Tibial artery (tissue), 4 donors: Measurements from ENCODE around the gene DNTTIP2.
"Not testable (repeated sequence)": the region's sequence is repeated elsewhere in the genome, so short reads cannot be mapped to it uniquely, and the experiment has no call there.

Experiments
- DNase-seq, 2 donors: peaks; one replicate each; pipeline ENCODE4 v3.0.0-alpha.2; 2019
- H3K27ac ChIP-seq, 2 donors: fragments of 200-600 bp; sonication (generic) in 1 of 2; 1 replicate in 1 of 2; 2 replicates in 1 of 2; pipeline ENCODE4 v1.5.1; 2018 to 2019; ENCODE audit warnings: mild to moderate bottlenecking in 1 of 2
- H3K27me3 ChIP-seq, 2 donors: fragments of 200-600 bp; sonication (generic) in 1 of 2; one replicate each; pipeline versions ENCODE4 v1.5.1 to v1.6.0; 2016 to 2019
- H3K36me3 ChIP-seq, 3 donors: fragments of 200-600 bp; sonication (generic) in 2 of 3; one replicate each; pipeline ENCODE4 v1.5.1; 2016 to 2019; ENCODE audit warnings: mild to moderate bottlenecking in 2 of 3
- H3K4me1 ChIP-seq, 4 donors: fragments of 200-600 bp; sonication (generic) in 2 of 4; 1 replicate in 3 of 4; 2 replicates in 1 of 4; pipeline ENCODE4 v1.5.1; 2016 to 2019
- H3K4me3 ChIP-seq, 2 donors: fragments of 200-600 bp; sonication (generic) in 1 of 2; 1 replicate in 1 of 2; 2 replicates in 1 of 2; pipeline ENCODE4 v1.5.1; 2018 to 2019; ENCODE audit warnings: mild to moderate bottlenecking in 2 of 2
- H3K9me3 ChIP-seq, 3 donors: fragments of 200-600 bp; sonication (generic) in 1 of 3; one replicate each; pipeline ENCODE4 v1.5.1; 2016 to 2019
- CTCF ChIP-seq, 2 experiments: fragments of 200-600 bp in 1 of 2; fragments of 450-650 bp in 1 of 2; IDR thresholded peaks; one replicate each; pipeline ENCODE4 v1.5.1; 2017 to 2019; ENCODE audit warnings: antibody characterized with exemption in 2 of 2, mild to moderate bottlenecking in 1 of 2, moderate library complexity in 1 of 2
- intact Hi-C: fragments of 100-400 bp; cut with DNase I; formaldehyde crosslinking; loops from one replicate; pipeline ENCODE4 v1.15.0; 2023; ENCODE audit warnings: low total_unique reads

DNTTIP2 gene

GRCh38 chr1:93841771-93842170 lies 37.2 kb downstream of the DNTTIP2 start:
- H3K4me3 ChIP-seq, result no peak overlapping the region
- TF ChIP-seq CTCF (IDR thresholded peaks at IDR 0.05), result no peak
- intact Hi-C loops, result loop anchor here (10.0 kb wide), 1 partner anchor 397 kb away; the partner anchor contains the start of gene FNBP1L

GRCh38 chr1:93840956-93841482 lies 38.0 kb downstream of the DNTTIP2 start:
- TF ChIP-seq CTCF (IDR thresholded peaks at IDR 0.05), result no peak
- Histone ChIP-seq H3K27ac (no peak overlapping the region), H3K4me1 (peaks cover 0 to 22% (median 11%) of the 10 kb centered on the region in 4 donors), H3K4me3 (no peak overlapping the region), H3K36me3 (peaks cover 0 to 3% (median 0%) of the 10 kb centered on the region in 3 donors), H3K27me3 (no peaks in the 10 kb centered on the region), H3K9me3 (no peaks in the 10 kb centered on the region)
- intact Hi-C loops, result loop anchor here (10.0 kb wide), 1 partner anchor 396 kb away; the partner anchor contains the start of gene FNBP1L
- DNase-seq, result no peak

More at GRCh38 chr1:93841771-93842170, 37.2 kb downstream of the DNTTIP2 start:
- Histone ChIP-seq H3K27ac (no peak overlapping the region), H3K36me3 (peaks cover 0 to 3% (median 0%) of the 10 kb centered on the region in 3 donors), H3K27me3 (no peaks in the 10 kb centered on the region), H3K4me1 (peaks cover 0 to 23% (median 11%) of the 10 kb centered on the region in 4 donors), H3K9me3 (no peaks in the 10 kb centered on the region)
- no peak for DNase-seq

- DNase-seq, result no peak
- no peaks in the 10 kb centered on the region for H3K27me3 ChIP-seq
These were observed 39.3 kb downstream of the DNTTIP2 start for GRCh38 chr1:93839753-93840152.

GRCh38 chr1:93839307-93839706 lies 39.7 kb downstream of the DNTTIP2 start:
- TF ChIP-seq CTCF (IDR thresholded peaks at IDR 0.05), result no peak
- Histone ChIP-seq H3K36me3 (peaks cover 0 to 3% (median 0%) of the 10 kb centered on the region in 3 donors), H3K4me3 (no peak overlapping the region), H3K4me1 (peaks cover 0 to 5% (median 3%) of the 10 kb centered on the region in 4 donors), H3K27me3 (no peaks in the 10 kb centered on the region), H3K27ac (no peak overlapping the region), H3K9me3 (no peaks in the 10 kb centered on the region)
- no peak for DNase-seq
- intact Hi-C loops, result no loop called here

More at GRCh38 chr1:93839753-93840152, 39.3 kb downstream of the DNTTIP2 start:
- no peak for TF ChIP-seq CTCF (IDR thresholded peaks at IDR 0.05)
- Histone ChIP-seq H3K9me3 (no peaks in the 10 kb centered on the region), H3K4me3 (no peak overlapping the region), H3K36me3 (peaks cover 0 to 3% (median 0%) of the 10 kb centered on the region in 3 donors), H3K27ac (no peak overlapping the region), H3K4me1 (peaks cover 0 to 10% (median 5%) of the 10 kb centered on the region in 4 donors)
- intact Hi-C loops, result loop anchor here (10.0 kb wide), 1 partner anchor 395 kb away; the partner anchor contains the start of gene FNBP1L

- H3K4me3 ChIP-seq, result no peak overlapping the region
- no peak overlapping the region for H3K27ac ChIP-seq
- no peaks in the 10 kb centered on the region for H3K4me1 ChIP-seq
- DNase-seq, result no peak
- intact Hi-C loops, result no loop called here
- H3K27me3 ChIP-seq, result no peaks in the 10 kb centered on the region
- no peak for TF ChIP-seq CTCF (IDR thresholded peaks at IDR 0.05)
- peaks cover 0 to 3% (median 0%) of the 10 kb centered on the region in 3 donors for H3K36me3 ChIP-seq
- H3K9me3 ChIP-seq, result no peaks in the 10 kb centered on the region
These were observed 41.0 kb downstream of the DNTTIP2 start for GRCh38 chr1:93837961-93838360.

- intact Hi-C loops, DNase-seq, H3K4me1 ChIP-seq, H3K27me3 ChIP-seq, H3K36me3 ChIP-seq, H3K4me3 ChIP-seq, H3K27ac ChIP-seq, H3K9me3 ChIP-seq: not testable (repeated sequence)
These were observed 45.7 kb downstream of the DNTTIP2 start for GRCh38 chr1:93833293-93833692.
